ENCODE measurements around the gene TMEM79.
A peak's percentile ranks its signal among the peaks of the same experiment; 100 is the strongest.

Gene TMEM79, protein sequence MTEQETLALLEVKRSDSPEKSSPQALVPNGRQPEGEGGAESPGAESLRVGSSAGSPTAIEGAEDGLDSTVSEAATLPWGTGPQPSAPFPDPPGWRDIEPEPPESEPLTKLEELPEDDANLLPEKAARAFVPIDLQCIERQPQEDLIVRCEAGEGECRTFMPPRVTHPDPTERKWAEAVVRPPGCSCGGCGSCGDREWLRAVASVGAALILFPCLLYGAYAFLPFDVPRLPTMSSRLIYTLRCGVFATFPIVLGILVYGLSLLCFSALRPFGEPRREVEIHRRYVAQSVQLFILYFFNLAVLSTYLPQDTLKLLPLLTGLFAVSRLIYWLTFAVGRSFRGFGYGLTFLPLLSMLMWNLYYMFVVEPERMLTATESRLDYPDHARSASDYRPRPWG

DNA sequence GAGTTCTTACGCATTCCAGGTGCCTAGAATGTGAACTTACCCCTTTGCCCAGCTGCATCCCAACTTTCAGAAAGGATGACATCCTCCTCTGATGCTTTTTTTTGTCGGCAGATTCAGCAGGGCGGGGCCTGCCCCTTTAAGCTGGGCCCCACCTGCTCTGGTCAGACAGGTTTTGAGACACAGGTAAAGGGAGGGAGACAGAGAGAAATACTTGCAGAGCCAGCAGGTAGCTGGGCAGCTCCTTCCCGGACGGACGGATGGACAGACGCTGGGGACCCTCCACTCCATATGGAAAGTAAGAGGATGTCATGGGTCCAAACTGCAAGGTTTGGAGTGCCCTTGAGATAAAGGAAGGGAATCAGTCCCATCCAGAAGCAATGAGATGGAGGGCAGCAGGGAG is at the start of gene TMEM79:
TSS of gene TMEM79 (plus strand) at position 214 of the 400 bp plus-strand sequence. CDS start 902 bp downstream, outside the sequence.
- DNase-seq, result no peak

DNA sequence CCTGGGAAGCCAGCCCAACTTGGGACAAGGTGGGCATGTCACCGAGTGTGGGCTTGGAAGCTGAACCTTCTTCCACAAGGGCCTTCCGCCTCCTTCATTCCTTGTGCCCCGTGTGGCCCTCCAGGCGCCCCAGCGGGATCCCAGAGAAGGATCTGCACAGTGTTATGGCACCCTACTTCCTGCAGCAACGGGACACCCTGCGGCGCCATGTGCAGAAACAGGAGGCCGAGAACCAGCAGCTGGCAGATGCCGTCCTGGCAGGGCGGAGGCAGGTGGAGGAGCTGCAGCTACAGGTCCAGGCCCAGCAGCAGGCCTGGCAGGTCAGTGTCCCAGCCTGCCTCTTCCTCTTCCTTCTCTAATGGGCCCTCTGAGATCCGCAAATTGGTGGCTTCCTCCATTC is 48.0 kb upstream of the TMEM79 start:
- DNase-seq, result no peak

DNA sequence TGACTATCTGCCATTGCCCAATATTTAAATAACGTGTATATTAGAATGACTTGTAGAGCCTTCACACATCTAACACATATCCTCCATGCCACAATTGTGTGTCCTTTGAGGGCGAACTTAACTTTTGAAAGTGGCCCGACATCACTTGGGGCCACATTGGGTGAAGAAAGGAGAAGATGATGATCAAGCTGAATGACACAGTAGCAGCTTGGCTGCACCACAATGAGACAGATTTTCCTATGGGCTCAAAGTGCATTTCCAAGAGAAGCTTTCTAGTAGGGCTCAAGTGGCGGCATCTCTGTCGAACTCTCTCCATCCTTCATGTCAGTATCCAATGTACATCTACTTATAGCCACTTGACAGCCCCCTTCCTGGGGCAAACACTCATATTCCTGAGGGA is 45.9 kb upstream of the TMEM79 start:
- DNase-seq, result no peak

DNA sequence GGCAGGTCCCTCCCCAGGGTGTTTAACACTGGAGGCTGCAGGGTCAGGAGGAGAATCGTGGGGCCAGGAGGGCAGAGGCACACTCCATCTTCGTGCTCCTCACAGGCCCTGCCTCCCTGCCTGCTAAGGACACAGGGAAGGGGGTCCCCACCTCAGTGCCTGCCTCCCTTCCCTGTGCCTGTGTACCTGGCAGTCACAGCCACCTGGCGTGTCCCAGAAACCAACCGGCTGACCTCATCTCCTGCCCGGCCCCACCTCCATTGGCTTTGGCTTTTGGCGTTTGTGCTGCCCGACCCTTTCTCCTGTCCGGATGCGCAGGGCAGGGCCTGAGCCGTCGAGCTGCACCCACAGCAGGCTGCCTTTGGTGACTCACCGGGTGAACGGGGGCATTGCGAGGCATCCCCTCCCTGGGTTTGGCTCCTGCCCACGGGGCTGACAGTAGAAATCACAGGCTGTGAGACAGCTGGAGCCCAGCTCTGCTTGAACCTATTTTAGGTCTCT is 42.8 kb upstream of the TMEM79 start:
- peak; percentile 66 for DNase-seq

DNA sequence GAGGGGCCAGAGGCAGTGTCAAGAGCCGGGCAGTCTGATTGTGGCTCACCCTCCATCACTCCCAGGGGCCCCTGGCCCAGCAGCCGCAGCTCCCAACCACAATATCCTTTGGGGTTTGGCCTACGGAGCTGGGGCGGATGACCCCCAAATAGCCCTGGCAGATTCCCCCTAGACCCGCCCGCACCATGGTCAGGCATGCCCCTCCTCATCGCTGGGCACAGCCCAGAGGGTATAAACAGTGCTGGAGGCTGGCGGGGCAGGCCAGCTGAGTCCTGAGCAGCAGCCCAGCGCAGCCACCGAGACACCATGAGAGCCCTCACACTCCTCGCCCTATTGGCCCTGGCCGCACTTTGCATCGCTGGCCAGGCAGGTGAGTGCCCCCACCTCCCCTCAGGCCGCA is 42.2 kb upstream of the TMEM79 start, which contains the start of gene BGLAP:
TSS of gene BGLAP (plus strand) at position 259 of the 400 bp plus-strand sequence. CDS start at position 307, 48 bp downstream.
- DNase-seq, result no peak

DNA sequence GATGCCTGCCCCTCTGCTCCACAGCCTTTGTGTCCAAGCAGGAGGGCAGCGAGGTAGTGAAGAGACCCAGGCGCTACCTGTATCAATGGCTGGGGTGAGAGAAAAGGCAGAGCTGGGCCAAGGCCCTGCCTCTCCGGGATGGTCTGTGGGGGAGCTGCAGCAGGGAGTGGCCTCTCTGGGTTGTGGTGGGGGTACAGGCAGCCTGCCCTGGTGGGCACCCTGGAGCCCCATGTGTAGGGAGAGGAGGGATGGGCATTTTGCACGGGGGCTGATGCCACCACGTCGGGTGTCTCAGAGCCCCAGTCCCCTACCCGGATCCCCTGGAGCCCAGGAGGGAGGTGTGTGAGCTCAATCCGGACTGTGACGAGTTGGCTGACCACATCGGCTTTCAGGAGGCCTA is 41.4 kb upstream of the TMEM79 start:
- no peak for DNase-seq

DNA sequence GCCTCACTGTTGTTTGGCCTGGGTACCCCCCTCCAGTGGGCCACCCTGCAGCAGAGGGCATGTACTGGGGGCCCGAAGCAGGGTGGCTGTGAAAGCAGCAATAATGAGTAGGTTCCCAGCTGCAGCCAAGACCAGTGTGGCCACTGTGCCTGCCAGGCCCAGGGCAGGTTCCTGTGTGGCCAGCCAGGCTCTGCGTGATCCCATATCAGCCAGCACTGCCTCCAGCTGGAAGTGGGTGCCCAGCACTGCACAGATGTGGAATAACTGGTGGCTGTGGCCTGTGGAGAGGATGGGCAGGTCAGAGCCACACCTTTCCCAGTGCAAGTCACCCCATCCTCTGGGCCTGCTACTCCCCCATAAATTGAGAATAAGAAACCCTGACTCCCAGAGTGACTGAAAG is 40.0 kb upstream of the TMEM79 start:
- DNase-seq, result no peak

DNA sequence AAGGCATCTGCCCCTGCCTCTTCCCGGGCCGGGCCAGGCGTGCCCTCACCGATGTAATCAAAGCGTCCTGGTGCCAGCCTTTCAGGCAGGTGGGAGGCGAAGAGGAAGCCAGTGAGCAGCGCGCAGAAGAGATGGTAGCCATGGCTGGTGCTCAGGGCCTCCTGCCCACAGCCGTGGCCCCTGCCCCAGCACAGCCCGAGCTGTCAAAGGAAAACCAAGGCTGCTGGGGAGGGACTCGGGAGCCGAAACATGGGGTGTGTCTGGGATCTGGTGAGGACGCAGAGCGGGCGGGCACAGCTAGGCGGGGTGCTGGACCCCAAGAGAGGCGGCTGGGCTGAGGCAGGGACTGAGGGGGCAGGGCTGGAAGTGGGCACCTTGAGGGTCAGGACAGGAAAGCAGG is 39.4 kb upstream of the TMEM79 start:
- no peak for DNase-seq

DNA sequence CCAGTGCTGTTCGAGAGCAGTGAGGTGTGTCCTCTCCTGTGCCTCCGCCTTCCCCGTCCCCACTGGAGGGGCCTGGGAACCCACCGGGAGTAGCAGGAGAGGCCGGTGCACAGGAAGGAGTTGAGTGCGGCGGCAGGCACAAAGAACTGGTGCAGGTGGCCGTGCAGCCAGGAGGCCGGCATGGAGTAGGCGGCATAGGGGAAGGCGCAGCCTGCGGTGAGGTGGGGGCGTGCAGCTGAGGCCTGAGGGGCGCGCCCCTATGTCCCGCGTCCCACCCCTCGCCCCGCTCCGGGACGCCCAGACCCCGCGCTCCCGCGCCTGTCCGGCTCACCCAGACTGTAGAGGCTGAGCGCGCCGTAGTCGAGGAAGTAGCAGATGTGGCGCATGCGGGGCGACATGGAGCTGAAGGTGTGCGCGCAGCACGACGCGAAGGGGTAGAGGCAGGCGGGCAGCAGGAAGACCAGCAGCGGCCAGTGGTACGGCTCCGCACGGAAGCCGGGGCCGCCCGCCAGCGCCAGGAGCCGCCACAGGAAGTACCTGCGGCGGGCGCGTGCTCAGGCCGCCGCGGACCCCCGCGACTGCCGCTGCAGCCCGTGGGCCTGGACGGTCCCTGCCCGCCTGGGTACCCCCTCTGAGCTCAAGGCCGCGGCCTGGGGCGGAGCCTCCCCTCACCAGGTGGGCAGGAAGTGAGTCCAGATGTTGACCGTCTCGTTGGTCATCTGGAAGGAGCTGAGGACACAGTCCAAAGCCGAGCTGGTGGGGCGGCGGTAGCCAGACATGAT is 38.5 kb upstream of the TMEM79 start:
- DNase-seq, result no peak

DNA sequence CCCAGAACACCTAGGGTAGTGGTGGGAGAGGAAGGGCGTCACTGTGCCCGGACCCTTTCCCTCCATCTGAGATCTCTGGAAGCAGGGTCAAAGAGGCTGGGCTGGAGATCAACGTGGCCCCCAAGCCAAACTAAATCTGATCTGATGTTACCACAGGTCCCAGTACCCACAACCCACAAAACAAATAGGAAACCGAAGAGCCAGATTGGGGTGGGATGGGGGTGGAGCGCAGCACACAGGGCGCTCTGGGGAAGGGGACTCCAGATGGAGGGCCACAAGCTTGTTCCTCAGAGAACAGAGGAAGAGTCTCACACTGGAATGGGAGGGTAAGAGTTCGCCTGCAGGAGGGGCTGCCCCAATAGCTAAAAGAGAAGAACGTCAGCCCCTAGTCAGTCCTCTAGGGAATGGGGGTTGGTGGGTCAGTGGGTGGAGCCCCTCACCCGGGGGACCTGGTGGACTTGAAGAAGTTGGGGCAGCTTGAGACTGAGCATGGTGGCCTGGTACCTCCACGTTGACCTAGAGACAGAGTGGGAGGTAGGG is 37.8 kb upstream of the TMEM79 start:
- no peak for DNase-seq

DNA sequence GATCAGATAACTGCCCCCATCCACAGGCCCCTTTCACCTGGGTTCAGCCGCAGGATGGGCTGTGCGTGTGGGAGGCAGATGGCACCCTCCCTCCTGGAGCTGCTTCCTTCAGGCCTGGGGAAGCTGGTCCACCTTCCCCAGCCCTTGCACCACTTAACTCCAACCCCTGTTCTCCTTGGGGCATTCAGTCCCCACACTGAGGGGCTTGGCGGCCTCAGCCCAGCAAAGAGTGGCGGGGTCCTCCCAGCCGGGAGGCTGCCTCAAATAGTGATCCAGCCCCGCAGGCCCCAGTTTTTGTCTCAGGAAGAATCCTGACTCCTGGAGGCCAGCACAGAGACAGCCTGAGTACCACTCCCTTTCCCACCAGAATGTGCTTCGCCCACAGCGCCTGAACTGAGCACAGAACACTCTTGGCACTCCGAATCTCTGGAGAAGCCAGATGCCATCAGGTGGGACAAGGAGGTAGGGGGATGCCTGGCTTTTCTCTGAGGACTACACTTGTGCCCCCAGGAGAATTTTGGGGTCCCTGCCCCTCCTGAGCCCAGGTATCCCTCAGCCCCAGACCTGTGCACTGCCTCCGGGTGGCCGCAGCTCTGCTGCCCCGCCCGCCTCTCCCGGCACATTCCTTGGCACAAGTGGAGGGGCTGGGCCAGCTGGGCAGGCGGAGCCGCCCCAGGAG is 37.2 kb upstream of the TMEM79 start:
- no peak for DNase-seq

DNA sequence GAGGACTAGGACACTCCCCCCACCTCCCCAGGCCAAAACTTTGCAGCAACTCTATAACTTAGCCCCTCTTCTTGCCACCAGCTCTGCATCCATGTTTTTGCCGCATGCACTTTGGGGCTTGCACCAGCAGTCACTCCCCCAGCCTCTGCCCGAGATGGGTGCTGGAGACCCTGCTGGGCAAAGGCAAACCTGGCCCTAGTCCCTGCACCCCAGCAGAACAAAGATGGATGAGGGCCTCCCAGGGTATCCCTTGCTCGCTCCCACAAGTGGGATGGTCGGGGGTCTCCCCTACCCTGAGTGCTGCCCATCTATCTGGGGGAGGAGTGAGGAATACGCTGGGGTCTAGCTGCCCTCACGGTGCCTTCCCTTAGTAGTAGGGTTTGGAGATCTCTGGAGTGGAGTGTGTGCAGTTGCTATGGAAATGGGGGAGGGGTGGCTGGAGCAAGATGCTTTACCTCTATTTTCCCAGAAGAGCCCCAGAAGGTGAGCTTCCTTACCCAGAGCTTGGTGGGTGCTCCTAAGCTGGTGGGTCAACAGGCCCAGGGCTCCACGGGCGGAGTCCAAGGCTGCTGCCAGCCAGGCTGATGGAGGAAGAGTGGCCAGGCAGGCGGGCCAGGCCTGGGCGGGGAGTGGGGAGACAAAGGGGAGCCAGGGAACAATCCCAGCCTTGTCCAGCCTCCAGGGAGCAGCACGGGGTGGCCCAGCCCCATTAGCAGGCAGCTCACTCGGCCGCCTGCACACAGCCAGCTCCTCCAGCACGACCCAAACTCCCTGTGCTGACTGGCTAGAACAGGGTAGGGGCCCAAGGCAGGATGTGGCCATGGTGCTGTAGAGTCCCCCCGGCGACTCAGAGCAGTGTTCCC is 36.4 kb upstream of the TMEM79 start, which contains the start of gene PAQR6:
TSS of gene PAQR6 (minus strand) at position 597 of the 863 bp plus-strand sequence. CDS start 1,325 bp downstream, outside the sequence.
- DNase-seq, result no peak

DNA sequence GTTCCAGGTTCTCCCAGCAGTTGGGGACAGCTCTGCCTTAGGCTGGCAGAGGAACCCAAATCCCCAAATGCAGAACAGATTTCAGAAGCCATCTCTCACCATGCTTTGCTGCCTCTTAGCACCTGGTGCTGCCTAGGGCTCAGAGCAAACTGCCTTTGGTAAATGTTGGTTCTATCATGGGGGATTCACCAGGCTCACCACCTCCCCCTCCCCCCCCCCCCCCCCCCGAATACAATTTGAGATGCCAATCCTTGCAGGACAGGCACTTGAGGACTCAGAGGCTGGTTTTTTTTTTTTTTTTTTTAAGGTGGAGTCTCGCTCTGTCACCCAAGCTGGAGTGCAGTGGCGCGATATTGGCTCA is 35.8 kb upstream of the TMEM79 start:
- no peak for DNase-seq

DNA sequence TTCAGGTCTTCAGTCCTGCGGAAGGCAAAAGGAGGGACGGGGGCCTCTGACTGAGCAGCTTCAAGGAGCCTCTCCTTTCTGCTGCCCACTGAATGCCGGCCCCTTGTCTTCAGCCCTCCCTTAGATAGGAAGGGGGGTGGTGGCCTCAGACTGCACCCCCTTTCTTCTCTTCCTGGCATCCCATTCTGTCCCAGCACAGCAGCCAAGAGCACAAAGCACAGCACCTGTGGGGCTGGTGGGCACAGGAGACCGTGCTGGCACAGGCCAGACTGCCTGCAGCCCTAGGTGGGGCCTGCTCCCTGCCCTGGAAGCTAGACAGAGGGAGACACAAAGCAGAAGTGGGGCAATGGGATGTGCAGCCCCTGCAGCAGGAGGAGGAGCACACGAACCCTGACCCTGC is 34.5 kb upstream of the TMEM79 start:
- no peak for DNase-seq

DNA sequence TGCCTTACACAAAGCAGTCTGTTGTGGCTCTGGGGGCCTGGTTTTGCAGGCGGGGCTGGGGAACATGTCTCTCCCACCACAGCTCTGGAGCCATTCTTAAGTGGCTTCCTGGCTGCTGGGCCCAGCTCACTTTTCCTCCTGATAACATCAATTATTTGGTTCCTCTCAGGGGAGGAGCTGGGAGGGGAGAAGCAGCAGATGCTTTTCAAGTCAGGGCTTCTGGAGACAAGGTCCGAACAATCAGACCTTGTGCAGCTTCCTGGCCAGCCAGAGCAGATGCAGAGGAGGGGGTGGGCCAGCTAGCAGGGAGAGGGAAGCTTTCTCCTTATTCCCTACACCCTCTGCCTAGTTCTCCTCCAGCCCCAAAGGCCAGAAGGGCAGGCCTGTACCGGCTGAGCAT is 32.6 kb upstream of the TMEM79 start:
- no peak for DNase-seq

DNA sequence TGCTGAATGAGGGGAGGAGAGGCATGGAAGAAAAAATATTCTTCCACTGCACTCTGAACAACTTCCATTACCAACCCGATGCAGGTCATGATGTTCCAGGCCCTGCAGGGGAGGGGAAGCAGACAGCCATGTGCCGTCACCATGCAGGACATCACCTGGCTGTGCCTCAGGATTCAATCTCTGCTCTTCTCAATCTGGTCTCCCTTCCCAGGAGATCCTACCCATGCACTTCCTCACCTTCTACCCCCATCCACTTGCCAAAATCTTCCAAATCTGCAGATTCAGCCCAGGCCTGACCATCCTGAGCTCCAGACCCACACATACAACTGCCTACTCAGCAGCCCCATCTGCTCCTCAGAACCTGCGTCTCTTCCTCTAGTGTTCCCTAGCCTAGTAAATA is 30.5 kb upstream of the TMEM79 start:
- DNase-seq, result no peak

DNA sequence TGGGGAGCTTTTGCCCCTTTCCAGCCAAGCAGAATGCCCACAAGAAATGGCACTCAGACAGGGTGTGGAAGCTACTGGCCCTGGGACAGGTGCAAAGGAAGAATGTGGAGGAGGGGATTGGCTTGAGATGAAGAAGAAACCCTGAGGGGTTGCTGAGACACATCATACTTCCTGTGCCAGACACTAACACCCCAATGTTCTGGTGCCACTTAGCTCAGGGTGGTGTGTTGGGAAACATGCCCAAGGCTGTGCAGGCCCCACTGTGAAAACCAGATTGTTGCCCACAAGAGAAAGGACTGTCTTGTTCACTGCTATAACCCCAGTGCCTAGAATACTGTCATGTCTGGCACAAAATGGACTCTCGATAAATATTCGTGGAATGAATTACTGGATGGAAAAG is 26.4 kb upstream of the TMEM79 start:
- no peak for DNase-seq

DNA sequence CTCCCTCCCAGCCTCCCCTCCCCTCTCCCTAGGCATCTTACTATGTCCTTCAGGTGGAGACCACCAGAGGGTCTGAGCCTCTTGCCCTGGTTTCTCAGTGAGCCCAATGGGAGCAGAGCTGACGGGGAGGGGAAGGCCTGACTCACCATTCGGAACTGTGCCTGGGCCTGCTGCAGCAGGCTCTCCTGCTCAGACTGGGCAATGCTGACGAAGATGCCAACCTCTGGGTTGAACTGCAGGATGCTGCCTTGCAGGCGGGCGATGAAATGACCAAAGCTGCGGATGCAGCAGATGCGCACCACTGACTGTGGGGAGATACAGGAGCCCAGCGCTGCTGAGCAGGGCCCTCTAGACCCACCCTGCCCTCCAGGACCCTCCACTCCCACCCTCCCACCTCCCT is 25.3 kb upstream of the TMEM79 start:
- no peak for DNase-seq

DNA sequence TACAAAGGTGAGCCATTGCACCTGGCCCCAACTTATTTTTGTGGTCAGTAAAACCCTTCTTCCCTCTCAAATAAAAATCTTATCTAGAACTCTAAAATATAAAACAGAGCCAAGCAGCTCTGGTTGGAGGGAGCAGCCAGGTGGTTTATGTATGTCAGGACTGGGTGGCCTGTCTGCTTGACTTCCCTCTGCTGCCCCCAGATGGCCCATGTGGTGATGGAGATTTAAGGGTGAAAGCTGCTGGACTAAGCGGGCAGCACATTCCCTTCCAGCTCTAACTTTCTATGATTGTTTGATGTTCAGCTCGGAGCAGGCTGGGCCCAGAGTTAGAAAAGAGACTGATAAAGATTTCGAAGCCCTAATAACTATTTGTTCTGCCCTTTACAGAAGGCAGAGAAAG is 24.3 kb upstream of the TMEM79 start:
- DNase-seq, result no peak

DNA sequence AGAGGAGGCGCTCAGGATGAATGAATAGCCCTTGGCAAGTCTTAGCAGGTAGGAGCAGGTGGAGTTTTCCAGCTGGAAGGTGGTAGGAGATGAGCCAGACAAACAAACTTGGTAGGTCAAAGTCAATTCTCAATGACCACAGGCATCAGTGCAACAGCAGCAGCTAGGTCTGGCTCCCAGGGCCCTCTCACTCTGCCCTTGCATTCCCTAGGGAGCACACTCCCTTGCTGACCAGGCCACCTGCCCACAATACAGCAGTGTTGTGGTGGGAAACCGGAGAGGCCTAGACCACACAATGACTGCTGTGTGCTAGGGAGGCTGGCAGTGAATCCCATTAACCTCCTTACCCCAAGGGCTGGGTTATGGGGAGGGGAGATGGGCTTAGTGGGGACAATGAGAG is 23.2 kb upstream of the TMEM79 start:
- no peak for DNase-seq

DNA sequence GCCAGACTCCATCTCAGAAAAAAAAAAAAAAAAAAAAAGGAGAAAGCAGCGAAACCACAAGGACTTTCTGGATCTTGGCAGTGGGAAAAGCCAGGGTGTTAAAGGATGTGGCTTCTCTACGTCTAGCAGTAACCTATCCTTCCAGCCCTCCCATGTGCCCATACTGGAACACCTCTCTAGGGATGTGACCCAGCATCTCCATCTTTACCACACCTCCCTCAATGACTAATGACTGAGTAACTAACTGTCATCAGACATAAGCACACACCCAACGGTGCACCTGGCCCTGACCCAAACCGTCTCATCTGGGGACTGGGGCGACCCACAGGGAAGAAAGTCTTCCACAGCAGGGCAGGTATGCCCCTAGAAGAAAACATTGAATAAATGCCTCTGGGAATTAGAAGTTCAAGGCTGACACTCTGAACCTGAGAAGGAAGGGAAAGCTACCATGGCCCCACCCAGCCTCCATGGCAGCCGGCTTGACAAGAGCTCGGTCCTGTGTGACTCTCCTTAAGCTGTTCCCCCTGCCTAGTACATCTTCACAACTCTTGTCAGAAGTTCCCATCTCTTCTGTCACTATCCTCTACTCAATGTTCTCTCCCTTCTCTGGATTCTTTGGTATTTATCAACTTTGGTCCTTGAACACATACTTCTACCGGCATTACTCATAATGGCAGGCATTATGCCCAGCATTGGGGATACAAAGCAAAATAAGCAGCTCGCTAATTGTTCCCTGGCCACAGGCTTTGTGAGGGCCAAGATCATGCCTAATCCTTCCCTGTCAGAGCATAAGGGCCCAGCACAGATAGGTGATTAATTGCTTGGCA is 21.5 kb upstream of the TMEM79 start:
- peak; percentile 40 for DNase-seq
